ENCODE results near the gene C1orf21. TPM values are rescaled to one million over a fixed set of nuclear protein-coding genes. Genes with fewer than 3 reads are reported as not detected.

Gene C1orf21
- total RNA-seq, 1 donor from 2014 or later = 15.6 TPM

DNA sequence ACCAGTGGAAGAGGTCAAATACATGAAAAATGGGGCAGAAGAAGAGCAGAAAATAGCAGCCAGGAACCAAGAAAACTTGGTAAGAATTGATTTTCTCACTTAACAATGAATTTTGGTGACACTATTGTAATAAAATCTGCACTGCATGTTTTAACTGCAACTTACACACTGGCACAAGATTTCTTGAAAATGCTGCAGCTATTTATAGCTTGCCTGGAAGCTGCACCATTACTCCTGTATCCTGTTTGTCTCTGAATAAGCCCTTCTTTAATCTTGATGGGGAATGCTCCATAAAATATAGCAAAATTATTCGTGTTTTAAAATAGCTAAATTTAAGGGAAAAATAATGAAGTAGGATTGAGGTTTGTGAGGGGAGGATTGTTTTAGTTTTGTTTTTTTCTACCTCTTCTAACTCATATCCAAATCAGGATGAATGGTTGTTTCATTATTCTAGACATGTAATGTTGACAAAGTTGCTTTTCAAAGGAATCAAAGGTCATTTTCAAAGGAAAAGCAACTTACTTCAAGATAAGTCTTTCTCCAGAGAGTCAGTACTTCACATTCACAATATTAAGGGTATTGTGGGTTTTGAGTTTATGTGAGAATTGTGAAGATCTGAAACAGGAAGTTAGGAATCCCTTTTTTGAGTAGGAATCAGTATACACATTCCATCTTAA is 120.9 kb downstream of the C1orf21 start:
- Mint-ChIP-seq H3K4me3 (ENCODE audit: unreplicated experiment) (no peak overlapping the region), H3K9me3 (ENCODE audit: low read depth) (no peaks in the 10 kb centered on the region), H3K27ac (ENCODE audit: unreplicated experiment) (peak overlapping the region; percentile 78), H3K27me3 (ENCODE audit: low read depth) (no peaks in the 10 kb centered on the region), H3K36me3 (ENCODE audit: low read depth) (peaks cover 4% of the 10 kb centered on the region), H3K4me1 (ENCODE audit: low read depth) (peaks cover 23% of the 10 kb centered on the region)
- DNase-seq (ENCODE audit: low spot score) = no peak
- TF ChIP-seq, protein P1, sequence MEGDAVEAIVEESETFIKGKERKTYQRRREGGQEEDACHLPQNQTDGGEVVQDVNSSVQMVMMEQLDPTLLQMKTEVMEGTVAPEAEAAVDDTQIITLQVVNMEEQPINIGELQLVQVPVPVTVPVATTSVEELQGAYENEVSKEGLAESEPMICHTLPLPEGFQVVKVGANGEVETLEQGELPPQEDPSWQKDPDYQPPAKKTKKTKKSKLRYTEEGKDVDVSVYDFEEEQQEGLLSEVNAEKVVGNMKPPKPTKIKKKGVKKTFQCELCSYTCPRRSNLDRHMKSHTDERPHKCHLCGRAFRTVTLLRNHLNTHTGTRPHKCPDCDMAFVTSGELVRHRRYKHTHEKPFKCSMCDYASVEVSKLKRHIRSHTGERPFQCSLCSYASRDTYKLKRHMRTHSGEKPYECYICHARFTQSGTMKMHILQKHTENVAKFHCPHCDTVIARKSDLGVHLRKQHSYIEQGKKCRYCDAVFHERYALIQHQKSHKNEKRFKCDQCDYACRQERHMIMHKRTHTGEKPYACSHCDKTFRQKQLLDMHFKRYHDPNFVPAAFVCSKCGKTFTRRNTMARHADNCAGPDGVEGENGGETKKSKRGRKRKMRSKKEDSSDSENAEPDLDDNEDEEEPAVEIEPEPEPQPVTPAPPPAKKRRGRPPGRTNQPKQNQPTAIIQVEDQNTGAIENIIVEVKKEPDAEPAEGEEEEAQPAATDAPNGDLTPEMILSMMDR (IDR thresholded peaks at IDR 0.05) = no peak

DNA sequence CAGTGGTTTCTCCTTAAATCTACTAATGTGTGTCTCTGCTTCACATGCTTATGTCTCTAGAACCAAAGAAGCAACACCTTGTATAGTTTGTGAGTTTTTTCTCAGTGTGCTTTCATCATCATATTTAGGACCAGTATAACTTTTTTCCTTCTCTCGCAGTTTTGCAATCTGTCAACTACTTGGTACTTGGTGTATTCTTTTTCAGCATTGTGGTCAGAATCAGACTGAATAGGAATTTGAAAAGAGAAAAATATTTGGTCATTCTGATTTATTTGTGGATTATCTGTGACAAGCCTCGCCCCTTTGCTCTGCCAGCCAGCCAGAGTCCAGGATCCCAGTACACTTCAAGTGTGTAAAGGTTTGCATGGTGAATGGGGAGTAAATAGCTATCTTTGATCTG is 122.3 kb downstream of the C1orf21 start:
- Mint-ChIP-seq H3K27ac (ENCODE audit: unreplicated experiment) (no peak overlapping the region), H3K9me3 (ENCODE audit: low read depth) (no peaks in the 10 kb centered on the region), H3K27me3 (ENCODE audit: low read depth) (no peaks in the 10 kb centered on the region), H3K4me3 (ENCODE audit: unreplicated experiment) (no peak overlapping the region), H3K4me1 (ENCODE audit: low read depth) (peaks cover 23% of the 10 kb centered on the region), H3K36me3 (ENCODE audit: low read depth) (peaks cover 4% of the 10 kb centered on the region)
- TF ChIP-seq, protein P1 (IDR thresholded peaks at IDR 0.05) = no peak
- DNase-seq (ENCODE audit: low spot score) = no peak

DNA sequence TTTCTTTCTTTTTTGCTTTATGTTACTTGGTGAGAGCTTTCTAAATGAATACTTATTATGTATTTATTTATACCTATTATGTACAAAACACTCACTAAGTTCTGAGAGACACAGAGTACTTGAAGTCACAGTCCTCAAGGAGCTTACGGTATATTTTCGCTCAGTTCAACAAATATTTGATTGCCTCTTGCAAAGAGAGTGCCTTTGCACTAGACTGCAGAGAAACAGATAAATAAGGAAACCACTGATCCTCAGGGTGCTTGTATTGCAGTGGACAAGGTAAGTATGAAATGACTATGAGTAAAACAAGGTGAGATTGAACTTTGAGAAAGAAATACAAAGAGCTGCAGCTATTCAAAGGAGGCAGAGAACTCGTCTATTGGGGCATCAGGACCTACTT is 123.3 kb downstream of the C1orf21 start:
- no peaks in the 10 kb centered on the region for H3K9me3 Mint-ChIP-seq (ENCODE audit: low read depth)
- H3K27me3 Mint-ChIP-seq (ENCODE audit: low read depth) = no peaks in the 10 kb centered on the region

DNA sequence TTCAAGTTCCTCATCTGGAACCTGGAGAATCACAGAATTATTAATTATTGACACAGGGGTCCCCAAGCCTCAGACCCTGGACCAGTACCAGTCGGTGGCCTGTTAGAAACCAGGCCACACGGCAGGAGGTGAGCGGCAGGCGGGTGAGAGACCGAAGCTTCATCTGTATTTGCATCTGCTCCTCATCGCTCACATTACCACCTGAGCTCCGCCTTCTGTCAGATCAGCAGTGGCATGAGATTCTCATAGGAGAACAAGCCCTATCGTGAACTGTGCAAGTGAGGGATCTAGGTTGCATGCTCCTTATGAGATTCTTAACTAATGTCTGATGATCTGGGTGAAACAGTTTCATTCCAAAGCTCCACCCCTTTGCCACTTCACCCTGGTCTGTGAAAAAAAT is 125.9 kb downstream of the C1orf21 start:
- no peak overlapping the region for H3K27ac Mint-ChIP-seq (ENCODE audit: unreplicated experiment)
- no peaks in the 10 kb centered on the region for H3K27me3 Mint-ChIP-seq (ENCODE audit: low read depth)
- peaks cover 4% of the 10 kb centered on the region for H3K36me3 Mint-ChIP-seq (ENCODE audit: low read depth)
- no peak overlapping the region for H3K4me3 Mint-ChIP-seq (ENCODE audit: unreplicated experiment)
- H3K4me1 Mint-ChIP-seq (ENCODE audit: low read depth) = peaks cover 16% of the 10 kb centered on the region
- no peaks in the 10 kb centered on the region for H3K9me3 Mint-ChIP-seq (ENCODE audit: low read depth)
- no peak for DNase-seq (ENCODE audit: low spot score)
- TF ChIP-seq, protein P1 (IDR thresholded peaks at IDR 0.05) = no peak

More for the DNA sequence above, 123.3 kb downstream of the C1orf21 start:
- Mint-ChIP-seq H3K36me3 (ENCODE audit: low read depth) (peaks cover 4% of the 10 kb centered on the region), H3K27ac (ENCODE audit: unreplicated experiment) (no peak overlapping the region), H3K4me1 (ENCODE audit: low read depth) (peaks cover 23% of the 10 kb centered on the region), H3K4me3 (ENCODE audit: unreplicated experiment) (no peak overlapping the region)
- DNase-seq (ENCODE audit: low spot score) = no peak
- TF ChIP-seq, protein P1 (IDR thresholded peaks at IDR 0.05) = no peak

DNA sequence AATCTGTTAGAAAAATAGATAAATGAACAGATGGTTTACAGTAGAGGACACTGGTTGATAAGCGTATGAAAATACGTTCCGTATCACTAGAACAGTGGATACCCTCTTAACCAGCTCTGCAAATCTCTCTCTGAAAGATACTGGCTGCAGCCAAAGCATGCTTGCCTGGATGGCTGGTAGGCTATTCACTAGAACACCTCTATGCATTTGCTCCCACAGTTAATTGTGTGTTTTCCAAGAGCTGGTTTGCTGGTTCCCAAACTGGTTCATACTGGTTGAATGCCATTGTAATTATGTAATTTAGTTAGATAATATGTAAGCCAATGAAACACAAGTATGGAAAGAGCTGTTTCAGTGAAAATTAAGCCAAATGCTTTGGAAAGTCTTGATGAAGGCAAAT is 126.6 kb downstream of the C1orf21 start:
- Mint-ChIP-seq H3K4me1 (ENCODE audit: low read depth) (peaks cover 9% of the 10 kb centered on the region), H3K36me3 (ENCODE audit: low read depth) (peaks cover 4% of the 10 kb centered on the region), H3K9me3 (ENCODE audit: low read depth) (no peaks in the 10 kb centered on the region), H3K27me3 (ENCODE audit: low read depth) (no peaks in the 10 kb centered on the region), H3K27ac (ENCODE audit: unreplicated experiment) (no peak overlapping the region), H3K4me3 (ENCODE audit: unreplicated experiment) (no peak overlapping the region)
- TF ChIP-seq, protein P1 (IDR thresholded peaks at IDR 0.05) = no peak
- DNase-seq (ENCODE audit: low spot score) = no peak
